H4 (cell line): ENCODE measurements around the gene OGDH. TPM values are rescaled to one million over a fixed set of nuclear protein-coding genes. Genes with fewer than 3 reads are reported as not detected.

Source experiments
- DNase-seq: peaks from one replicate; pipeline ENCODE4 v3.0.0-alpha.2; 2015; ENCODE audit warnings: low spot score
- total RNA-seq: library from RNA; depleted of rRNA; stranded (reverse); fragments of >200 nt; shearing (Covaris generic); gene quantifications from 2 replicates; pipeline ENCODE4 v1.2.3, GENCODE V29; 2014

Gene OGDH
- total RNA-seq, 1 experiment from 2014 or later, result 93.7 TPM

DNA sequence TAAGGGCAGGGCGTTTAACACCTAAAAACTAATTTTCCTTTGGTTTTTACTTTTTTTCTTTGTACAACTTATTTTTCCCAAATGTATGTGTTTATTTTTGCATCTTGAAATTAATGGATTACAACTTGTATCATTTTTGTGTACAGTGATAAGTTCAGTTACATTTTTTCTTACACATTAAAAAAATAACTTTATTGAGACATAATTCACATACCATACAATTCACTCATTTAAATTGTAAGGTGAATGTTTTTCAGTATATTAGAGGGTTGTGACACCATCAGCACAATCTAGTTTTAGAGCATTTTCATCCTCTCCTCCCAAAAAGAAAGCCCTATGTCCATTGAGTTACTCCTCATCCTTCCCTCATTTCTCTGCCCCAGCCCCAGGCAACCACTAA lies 11.6 kb downstream of the OGDH start:
- no peak for DNase-seq

DNA sequence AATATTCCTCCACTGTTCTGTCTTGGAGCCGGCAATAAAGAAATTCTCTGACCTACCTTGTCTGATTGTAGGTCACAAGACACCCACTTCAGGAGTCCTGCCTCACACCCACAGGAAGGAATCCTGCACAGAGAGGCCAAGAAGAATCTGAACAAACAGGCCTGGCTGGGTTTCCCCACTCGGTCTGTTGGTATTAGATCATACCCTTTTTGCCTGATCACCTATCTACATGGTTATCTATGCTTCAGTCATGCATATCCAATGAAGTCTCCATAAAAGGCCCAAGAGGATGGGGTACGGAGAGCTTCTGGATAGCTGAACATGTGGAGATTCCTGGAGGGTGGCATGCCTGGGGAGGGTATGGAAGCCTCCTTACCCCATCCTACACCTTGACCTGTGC lies 12.3 kb downstream of the OGDH start:
- DNase-seq, result no peak

DNA sequence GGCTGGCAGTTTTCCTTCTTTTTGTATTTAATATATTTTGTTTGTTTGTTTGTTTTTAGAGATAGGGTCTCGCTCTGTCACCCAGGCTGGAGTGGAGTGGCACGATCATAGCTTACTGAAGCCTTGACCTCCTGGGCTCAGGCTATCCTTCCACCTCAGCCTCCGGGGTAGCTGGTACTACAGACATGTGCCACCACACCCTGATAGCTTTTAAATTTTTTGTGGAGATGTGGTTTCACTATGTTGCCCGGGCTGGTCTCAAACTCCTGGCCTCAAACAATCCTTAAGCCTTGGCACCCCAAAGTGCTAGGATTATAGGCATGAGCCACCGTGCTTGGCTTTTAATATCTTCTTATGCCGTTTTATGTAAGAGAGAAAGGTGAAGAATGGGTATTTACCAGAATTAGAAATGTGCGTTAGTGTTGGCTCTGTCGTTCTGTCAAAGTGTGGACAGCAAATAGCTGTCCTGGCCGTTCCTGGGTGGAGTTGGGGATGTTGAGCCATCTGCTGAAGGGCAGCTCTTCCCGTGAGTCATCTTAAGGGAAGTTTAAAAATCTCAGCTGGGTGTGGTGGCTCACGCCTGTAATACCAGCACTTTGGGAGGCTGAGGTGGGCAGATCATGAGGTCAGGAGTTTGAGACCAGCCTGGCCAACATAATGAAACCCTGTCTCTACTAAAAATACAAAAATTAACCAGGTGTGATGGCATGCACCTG lies 14.8 kb downstream of the OGDH start:
- DNase-seq, result no peak

DNA sequence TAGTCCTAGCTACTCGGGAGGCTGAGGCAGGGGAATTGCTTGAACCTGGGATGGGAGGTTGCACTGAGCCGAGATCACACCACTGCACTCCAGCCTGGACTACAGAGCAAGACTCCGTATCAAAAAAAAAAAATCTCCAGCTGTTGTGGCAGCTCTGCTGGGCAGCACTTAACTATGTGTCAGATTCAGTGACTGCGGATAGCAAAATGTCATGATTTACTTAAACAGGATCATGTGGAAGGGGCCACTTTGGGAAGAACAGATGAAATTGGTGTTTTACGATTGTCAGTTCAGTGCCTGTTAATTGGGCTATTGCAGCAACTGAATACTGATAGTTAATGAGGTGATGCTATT lies 15.3 kb downstream of the OGDH start:
- DNase-seq, result no peak

DNA sequence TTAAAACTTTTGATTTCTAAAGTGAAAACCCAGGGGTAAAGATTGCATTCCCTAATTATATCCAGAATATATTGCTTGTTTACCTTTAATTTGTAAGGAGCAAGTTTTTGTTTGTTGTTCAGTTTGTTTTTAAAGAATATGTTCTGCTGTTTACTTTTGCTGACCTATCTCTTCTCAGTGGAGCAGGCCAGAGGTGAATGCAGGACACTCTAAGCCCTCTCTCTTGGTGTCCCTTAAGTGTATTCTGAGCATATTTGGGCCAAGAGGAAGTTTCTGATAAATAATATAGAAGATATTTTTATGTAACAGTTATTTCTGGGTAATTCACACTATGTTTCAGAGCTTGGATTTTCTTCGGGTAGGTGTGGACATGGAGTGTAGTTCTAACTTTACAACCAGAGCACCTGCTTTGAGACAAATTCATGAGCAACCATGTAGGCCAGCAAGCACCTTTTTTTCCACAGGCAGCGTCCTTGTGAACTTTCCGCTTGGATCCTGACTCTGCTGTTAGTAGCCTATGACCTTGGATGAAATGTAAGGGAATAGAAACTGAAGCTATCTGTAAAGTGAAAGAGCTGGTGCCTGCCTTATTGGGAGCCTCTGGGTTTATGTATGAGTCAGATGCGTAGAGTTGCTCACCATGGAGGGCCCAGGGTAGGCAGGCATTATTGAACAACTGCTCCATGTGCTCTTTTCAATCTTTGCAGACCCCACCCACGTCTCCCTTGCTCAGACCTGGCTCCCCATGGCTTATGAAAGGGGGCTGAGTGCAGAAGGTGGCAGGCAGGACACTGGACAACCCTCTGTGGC lies 16.1 kb downstream of the OGDH start:
- no peak for DNase-seq

DNA sequence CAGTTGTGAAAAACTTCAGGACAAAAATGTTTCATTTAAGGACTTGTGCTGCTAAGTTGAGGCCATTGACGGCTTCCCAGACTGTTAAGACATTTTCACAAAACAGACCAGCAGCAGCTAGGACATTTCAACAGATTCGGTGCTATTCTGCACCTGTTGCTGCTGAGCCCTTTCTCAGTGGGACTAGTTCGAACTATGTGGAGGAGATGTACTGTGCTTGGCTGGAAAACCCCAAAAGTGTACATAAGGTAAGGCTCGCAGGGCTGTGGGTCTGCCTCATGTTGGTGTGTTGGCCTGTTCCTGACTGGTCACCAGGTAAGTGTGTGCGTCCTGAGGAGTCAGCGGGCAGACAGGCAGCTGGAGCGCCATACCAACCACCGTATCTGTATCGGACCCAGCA lies 17.9 kb downstream of the OGDH start:
- DNase-seq, result no peak

DNA sequence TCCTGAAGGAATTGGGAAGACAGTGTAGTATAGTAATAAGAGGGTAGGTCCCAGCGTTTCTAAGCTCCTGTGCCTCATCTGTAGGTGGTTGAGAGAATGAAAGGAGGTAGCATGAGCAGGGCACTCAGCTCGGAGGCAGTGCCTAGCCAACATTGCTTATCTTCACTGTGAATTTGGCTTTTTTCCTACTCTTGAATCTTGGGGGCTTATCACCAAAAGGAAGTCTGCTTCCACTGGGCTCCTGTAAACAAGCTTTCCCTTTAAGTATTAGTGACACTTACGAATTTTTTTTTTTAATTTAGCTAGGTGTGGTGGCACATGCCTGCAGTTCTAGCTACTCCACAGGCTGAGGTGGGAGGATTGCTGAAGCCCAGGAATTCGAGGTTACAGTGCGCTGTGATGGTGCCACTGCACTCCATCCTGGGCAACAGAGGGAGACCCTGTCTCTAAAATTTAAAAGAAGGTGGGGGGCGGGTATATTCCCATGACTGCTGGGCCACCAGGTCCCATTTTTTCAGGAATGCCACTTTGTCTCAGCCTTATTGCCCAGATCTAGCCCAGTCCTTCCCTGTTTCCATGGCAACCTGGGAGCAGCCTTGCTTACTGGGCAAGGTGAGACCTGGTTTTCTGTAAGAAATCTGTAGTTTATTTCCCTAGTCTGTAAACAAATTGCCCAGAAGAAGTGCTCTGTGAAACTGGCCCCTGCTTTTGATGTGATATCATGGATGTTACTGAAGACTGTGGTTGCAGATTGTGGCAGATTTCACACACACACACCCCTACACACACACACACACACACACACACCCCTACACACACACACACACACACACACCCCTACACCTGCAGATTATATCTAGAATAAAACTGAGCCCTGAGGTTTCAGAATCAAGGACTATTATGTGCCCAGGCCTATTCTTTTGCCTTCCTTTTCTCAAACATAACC lies 19.4 kb downstream of the OGDH start:
- no peak for DNase-seq

DNA sequence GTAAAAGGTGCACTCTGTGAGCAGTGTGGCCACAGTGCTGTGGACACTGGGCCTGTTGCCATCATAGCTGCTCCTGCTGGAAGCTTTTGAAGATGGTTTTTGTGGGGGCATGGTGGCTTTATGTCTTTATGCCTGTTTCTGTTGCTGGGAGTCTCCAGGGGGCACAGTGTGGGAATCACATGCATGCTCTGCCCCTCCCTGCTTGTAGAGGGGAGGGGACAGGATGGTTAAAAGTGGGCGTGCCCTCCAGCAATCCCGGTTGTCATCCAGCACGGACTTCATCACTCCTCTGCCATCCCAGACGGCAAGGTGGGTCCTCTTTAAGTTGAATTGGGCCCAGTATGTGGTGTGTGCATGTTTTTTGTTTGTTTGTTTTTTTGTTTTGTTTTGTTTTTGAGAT lies 20.2 kb downstream of the OGDH start:
- DNase-seq, result no peak

DNA sequence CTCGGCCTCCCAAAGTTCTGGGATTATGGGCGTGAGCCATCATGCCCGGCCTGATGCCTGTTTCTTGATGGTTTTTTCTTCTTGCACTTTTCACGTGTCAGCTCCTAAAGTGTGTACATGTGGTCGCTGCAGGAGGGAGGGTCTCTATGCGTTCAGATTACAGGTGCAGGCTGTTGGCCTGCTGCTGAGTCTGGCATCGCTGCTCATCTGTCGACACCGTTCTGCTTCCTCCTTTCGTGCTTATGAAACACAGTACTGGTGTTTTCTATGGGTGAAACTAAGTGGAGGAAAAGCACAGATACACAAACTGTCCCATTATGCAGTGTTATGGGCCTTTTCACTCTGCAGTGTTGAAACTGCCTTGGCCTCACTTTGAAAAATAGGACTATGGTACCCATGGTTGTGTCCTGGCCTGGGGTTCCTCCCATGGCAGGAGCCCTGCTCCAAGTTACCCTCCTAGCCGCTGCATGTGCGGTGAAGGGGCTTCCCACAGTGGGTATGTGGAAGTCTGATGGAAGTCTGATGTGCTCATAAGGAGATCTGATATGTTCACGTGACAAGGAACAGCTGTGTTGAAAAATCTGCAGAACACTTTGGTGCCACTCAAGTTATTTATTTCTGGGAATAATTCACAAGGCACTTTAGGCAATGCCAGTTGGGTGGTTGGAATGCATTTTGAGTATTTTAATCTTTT lies 23.5 kb downstream of the OGDH start:
- DNase-seq, result no peak

DNA sequence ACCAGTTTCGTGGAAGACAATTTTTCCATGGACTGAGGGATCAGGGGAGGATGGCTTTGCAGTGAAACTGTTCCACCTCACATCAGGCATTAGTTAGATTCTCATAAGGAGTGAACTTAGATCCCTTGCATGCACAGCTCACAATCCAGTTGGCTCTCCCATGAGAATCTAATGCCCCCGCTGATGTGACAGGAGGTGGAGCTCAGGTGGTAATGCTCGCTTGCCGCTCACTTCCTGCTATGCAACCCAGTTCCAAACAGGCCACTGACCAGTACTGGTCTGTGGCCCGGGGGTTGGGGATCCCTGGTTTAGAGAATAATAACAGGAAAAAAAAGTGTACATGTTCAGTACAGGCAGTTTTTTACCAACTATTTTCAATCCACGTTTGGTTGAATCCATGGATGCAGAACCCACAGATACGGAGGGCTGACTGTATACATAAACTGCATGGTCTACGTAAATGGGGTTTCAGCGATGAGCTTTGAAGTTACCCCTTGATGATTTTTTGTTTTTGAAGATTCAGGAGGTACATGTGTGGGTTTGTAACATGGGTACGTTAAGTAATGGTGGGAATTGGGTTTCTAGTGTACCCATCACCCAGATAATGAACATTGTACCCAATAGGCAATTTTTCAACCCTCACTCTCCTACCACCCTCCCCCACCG lies 24.5 kb downstream of the OGDH start:
- DNase-seq, result no peak

DNA sequence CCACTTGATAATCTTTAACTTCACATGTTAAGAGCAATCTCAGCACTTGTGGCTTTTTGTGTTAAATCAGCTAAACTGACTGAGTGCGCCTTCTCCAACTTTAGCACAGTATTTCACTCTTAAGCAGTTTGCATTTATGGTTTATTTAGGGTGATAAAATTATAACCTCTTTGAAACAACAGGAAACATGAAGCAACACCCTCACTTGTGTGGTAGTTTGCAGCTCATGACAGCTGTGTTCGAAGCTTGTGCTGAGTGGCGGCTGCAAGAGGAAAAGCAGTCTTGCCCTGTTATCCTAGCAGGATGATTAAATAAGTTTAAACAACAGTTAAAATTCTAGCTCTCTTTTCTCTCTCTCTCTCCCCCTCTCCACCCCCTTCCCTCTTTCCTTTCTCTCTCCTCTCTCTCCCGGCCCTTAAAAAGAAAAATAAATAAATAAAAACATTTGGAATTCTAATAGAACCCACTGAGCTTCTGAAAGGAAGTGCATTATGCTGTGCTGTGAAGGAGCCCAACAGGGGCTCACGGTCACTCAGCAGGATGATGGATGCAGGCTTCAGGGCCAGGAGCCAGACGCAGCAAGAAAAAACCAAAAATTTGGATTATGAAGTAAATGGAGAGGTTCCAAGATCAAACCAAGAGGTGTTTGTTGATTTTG lies 25.2 kb downstream of the OGDH start:
- peak; percentile 79 for DNase-seq

DNA sequence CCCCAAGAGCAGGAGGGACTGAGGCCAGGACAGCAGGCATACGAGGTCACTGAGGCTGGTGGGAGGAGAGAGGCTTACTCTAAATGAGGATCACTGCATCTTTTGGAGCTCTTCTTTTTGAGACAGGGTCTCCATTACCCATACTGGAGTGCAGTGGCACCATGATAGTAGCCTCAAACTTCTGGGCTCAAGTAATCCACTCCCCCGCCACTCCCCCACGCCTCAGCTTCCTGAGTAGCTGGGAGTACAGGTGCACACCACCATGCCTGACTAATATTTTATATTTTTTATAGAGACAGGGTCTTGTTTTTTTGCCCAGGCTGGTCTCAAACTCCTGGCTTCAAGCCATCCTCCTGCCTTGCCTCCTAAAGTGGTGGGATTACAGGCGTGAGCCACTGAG lies 25.8 kb downstream of the OGDH start:
- no peak for DNase-seq

DNA sequence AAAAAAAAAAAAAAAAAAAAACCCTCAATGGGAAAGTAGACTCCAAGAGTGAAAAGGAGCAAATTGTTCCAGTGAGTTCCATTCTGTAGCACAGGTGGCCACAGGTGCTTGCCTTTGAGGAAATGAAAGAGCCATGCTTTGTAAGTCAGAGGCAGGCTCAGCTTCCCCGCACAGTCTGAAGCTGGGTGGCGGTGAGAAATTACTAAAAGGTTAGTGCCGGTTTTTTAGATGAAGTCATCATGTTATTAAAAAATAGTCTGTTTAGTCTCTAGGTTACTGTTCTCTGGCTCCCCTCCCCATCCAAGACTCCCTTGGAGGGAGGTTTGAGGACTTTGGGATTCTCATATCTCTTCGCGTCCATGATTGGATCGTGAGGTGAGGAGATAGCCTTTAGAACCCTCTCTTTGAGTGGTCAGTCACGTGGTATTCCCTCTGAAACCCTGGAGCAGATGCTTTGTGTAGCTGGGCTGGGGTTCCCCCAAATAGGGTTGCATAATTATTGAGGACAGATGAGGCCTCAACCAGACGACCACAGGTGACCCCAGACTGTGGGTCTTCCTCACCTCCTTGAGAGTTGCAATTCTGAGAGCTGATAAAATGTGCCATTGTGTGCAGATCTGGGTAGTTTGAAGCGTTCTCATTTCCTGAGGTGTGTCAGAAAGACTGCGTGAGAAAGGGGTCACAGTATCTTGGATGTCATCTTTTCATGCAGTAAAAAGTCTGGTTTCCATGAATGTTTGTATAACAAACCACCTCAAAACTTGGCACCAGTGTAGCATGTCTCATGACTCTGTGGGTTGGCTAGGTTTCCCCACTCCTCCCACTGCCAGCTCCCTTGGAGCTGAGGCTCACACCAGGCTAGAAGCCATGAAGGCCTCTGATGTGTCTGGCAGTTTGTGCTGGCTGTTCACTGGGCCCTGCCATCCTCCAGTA lies 27.1 kb downstream of the OGDH start:
- DNase-seq, result peak; percentile 100

DNA sequence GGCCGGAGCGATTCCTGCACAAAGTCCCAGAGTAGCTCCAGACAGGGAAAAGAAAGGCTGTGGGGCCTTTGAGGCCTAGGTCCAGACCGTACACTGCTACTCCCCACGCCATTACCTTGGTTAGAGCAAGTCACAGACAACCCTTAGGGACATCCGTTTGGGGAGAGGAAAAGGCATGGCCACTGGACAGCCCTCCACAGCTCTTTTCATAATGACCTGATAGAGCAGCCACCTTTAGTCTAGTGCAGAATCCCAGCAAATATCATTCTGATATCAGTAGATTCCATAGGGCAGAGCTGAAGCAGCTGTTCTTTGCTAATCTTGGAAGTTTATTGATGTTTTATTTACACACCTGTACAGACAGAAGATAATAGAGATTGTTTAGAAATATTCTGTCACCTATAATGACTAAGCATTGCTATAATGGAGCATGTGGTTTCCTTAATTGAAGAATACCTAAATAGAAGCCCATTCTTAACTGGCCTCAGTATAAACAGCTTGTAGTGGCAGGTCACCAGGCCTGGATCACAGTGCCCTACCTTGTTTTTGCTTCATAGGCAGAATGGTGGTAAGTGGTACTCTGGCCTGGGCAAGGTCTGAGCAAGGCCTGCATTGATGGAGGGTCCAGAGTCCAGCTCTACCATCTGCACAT lies 27.9 kb downstream of the OGDH start:
- DNase-seq, result peak; percentile 86

DNA sequence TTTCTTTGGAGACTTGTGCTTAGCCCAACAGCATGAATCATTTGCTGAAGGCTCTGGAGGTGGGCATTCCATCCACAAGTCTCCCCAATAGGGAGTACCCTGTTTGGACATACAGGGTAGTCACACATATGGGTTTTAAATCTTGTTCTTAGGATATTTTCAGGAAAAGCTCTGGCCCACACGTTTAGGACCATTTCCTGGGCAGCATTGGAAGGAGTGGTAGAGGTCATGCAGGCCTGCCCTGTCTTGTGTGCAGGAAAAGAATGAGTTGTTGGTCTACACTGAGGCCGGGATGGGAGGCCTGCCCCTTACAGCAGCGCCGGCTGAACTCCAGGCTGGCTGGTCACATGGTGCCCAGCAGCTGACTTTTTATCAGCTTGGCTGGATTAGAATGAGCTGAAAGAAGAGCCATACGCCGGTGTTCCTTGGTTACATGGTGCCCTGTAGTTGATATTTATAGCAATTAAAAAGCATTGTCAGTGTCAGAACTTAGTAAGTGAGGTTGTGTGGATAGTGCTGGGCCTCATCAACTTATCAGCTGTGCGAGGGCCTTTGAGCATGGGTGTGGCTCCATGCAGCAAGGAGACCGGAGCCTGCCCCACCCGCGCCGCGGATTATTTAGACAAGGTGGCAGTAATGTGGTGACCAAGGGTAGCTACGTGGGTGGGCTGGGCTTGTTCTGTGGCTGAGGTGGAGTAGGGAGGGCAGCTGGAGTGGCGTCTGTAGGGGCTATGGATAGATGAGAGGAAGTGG lies 28.6 kb downstream of the OGDH start:
- DNase-seq, result peak; percentile 95

DNA sequence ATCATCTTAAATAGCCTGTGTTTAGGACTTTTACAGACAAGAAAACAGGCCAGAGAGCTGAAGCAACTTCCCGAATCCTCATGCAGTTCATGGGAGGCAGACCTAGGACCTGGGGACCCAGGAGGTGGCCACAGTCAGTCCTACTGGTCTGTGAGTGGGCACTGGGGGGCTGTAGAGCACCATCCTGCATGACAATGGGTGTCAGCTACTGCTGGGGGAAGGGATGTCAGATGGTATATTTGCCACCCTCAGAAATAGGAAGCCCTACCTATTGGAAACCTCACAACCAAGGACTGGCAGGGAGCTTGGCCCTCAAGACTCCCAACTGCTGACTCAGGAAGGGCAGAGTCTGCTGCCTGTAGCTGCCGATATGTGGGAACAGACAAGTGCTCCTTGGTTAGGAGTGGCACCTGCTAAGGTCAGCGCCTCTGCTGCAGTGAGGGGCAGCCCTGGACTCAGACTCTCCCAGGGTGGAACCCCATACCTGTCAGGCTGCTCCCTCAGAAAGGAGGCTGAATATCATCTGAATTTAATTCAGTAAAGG lies 29.7 kb downstream of the OGDH start:
- no peak for DNase-seq

DNA sequence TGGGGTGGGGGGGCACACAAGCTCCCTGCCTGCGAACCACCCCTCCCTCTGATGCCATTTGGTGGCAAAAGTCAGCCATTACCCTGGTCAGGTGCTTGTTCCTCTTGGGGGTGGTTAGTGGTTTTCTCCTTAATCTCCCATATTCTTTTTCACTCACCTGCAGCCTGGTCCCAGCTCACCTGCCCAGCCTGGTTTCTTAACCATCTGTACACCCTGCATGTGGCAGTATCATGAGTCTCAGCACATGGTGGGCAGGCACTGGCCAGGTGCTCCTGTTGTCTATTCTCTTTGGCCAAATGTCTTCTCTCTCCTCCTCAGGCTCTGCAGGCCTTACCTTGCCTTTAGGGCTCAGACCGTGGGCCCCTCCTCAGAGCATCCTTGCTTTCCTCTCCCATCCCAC lies 30.5 kb downstream of the OGDH start:
- no peak for DNase-seq
